ENCODE data around the gene KCNQ5.

The KCNQ5 gene

GRCh38 chr6:72832271-72832670 lies 210.4 kb downstream of the KCNQ5 start:
- peaks cover 8% of the 10 kb centered on the region for H3K36me3 ChIP-seq (ENCODE audit: low read length)
- H3K79me2 ChIP-seq (ENCODE audit: insufficient read depth, low read length), result peaks cover 63% of the 10 kb centered on the region
- peaks cover 9% of the 10 kb centered on the region; the same call in 1 of the 2 replicates for H3K9me3 ChIP-seq (ENCODE audit: insufficient read depth, low read length)
- H3K4me3 ChIP-seq (ENCODE audit: insufficient read depth, low read length, poor library complexity, severe bottlenecking), result no peak overlapping the region
- no peaks in the 10 kb centered on the region for H3K27me3 ChIP-seq (ENCODE audit: low read length)
- H2AFZ ChIP-seq (ENCODE audit: low read depth, low read length, severe bottlenecking), result no peak overlapping the region
- H3K27ac ChIP-seq (ENCODE audit: low read depth, low read length), result no peak overlapping the region
- no peak overlapping the region for H3K4me2 ChIP-seq (ENCODE audit: low read depth, low read length, poor library complexity, severe bottlenecking)
- TF ChIP-seq CTCF (IDR thresholded peaks at IDR 0.05; ENCODE audit: insufficient read depth, low read length, poor library complexity, severe bottlenecking) (no peak), EZH2phosphoT487 (conservative IDR thresholded peaks at IDR 0.05; ENCODE audit: low read length) (no peak)
- no peaks in the 10 kb centered on the region for H3F3A ChIP-seq (ENCODE audit: insufficient read depth)
- no peak overlapping the region for H3K9ac ChIP-seq (ENCODE audit: low read length)
- H3K9me2 ChIP-seq (replicated peaks; ENCODE audit: insufficient read depth, low read length), result no peaks in the 10 kb centered on the region
- no peaks in the 10 kb centered on the region for H4K20me1 ChIP-seq (ENCODE audit: low read depth, low read length)

GRCh38 chr6:72835749-72836148 lies 213.9 kb downstream of the KCNQ5 start:
- H3K36me3 ChIP-seq (ENCODE audit: low read length), result no peaks in the 10 kb centered on the region
- no peak overlapping the region for H3K4me3 ChIP-seq (ENCODE audit: insufficient read depth, low read length, poor library complexity, severe bottlenecking)
- no peaks in the 10 kb centered on the region for H3K9me2 ChIP-seq (replicated peaks; ENCODE audit: insufficient read depth, low read length)
- no peaks in the 10 kb centered on the region for H4K20me1 ChIP-seq (ENCODE audit: low read depth, low read length)
- no peaks in the 10 kb centered on the region for H3F3A ChIP-seq (ENCODE audit: insufficient read depth)
- H2AFZ ChIP-seq (ENCODE audit: low read depth, low read length, severe bottlenecking), result no peak overlapping the region
- TF ChIP-seq CTCF (IDR thresholded peaks at IDR 0.05; ENCODE audit: insufficient read depth, low read length, poor library complexity, severe bottlenecking) (no peak), EZH2phosphoT487 (conservative IDR thresholded peaks at IDR 0.05; ENCODE audit: low read length) (no peak)
- H3K79me2 ChIP-seq (ENCODE audit: insufficient read depth, low read length), result peaks cover 64% of the 10 kb centered on the region
- H3K9me3 ChIP-seq (ENCODE audit: insufficient read depth, low read length), result no peaks in the 10 kb centered on the region
- no peak overlapping the region for H3K9ac ChIP-seq (ENCODE audit: low read length)
- no peak overlapping the region for H3K4me2 ChIP-seq (ENCODE audit: low read depth, low read length, poor library complexity, severe bottlenecking)
- H3K27me3 ChIP-seq (ENCODE audit: low read length), result no peaks in the 10 kb centered on the region
- no peak overlapping the region for H3K27ac ChIP-seq (ENCODE audit: low read depth, low read length)

GRCh38 chr6:72836971-72837370 lies 215.1 kb downstream of the KCNQ5 start:
- Histone ChIP-seq H3K79me2 (ENCODE audit: insufficient read depth, low read length) (peaks cover 73% of the 10 kb centered on the region), H3K27me3 (ENCODE audit: low read length) (no peaks in the 10 kb centered on the region), H3K9me3 (ENCODE audit: insufficient read depth, low read length) (no peaks in the 10 kb centered on the region), H3K4me2 (ENCODE audit: low read depth, low read length, poor library complexity, severe bottlenecking) (no peak overlapping the region), H4K20me1 (ENCODE audit: low read depth, low read length) (no peaks in the 10 kb centered on the region), H3F3A (ENCODE audit: insufficient read depth) (no peaks in the 10 kb centered on the region), H2AFZ (ENCODE audit: low read depth, low read length, severe bottlenecking) (no peak overlapping the region), H3K27ac (ENCODE audit: low read depth, low read length) (no peak overlapping the region), H3K4me3 (ENCODE audit: insufficient read depth, low read length, poor library complexity, severe bottlenecking) (no peak overlapping the region), H3K9me2 (replicated peaks; ENCODE audit: insufficient read depth, low read length) (no peaks in the 10 kb centered on the region), H3K9ac (ENCODE audit: low read length) (no peak overlapping the region), H3K36me3 (ENCODE audit: low read length) (no peaks in the 10 kb centered on the region)
- no peak for TF ChIP-seq CTCF (IDR thresholded peaks at IDR 0.05; ENCODE audit: insufficient read depth, low read length, poor library complexity, severe bottlenecking)
- TF ChIP-seq EZH2phosphoT487 (conservative IDR thresholded peaks at IDR 0.05; ENCODE audit: low read length), result no peak

Data from SU-DHL-6 (cell line).